Nucleus accumbens (tissue), 56 donors: ENCODE measurements around the gene CIP2A.

Source experiments
- DNase-seq, 56 donors: peaks; one replicate each; lab custom pipeline; 2025; lab: John Stamatoyannopoulos, UW

The CIP2A gene

GRCh38 chr3:108565506-108565905 is 23.7 kb downstream of the CIP2A start:
- DNase-seq, result no peak

- DNase-seq, result no peak
Observed at GRCh38 chr3:108564564-108564963, 24.7 kb downstream of the CIP2A start.

- DNase-seq, result no peak
Observed at GRCh38 chr3:108562565-108562964, 26.7 kb downstream of the CIP2A start.

GRCh38 chr3:108555966-108556581 is 33.2 kb downstream of the CIP2A start:
- DNase-seq, result no peak

- DNase-seq, result no peak
Observed at GRCh38 chr3:108554913-108555571, 34.2 kb downstream of the CIP2A start.

GRCh38 chr3:108554229-108554628 is 35.0 kb downstream of the CIP2A start:
- DNase-seq, result no peak

- no peak for DNase-seq
Observed at GRCh38 chr3:108552267-108553159, 36.7 kb downstream of the CIP2A start.

- no peak for DNase-seq
Observed at GRCh38 chr3:108548886-108549285, 40.4 kb downstream of the CIP2A start.

- DNase-seq, result no peak
Observed at GRCh38 chr3:108548304-108548703, 40.9 kb downstream of the CIP2A start.

- DNase-seq, result no peak
Observed at GRCh38 chr3:108546692-108547091, 42.5 kb downstream of the CIP2A start.

GRCh38 chr3:108546247-108546646 is 43.0 kb downstream of the CIP2A start:
- DNase-seq, result no peak

- no peak for DNase-seq
Observed at GRCh38 chr3:108538083-108538482, 51.2 kb downstream of the CIP2A start.

- no peak for DNase-seq
Observed at GRCh38 chr3:108528459-108529252, 60.6 kb downstream of the CIP2A start.

- no peak for DNase-seq
Observed at GRCh38 chr3:108527817-108528216, 61.4 kb downstream of the CIP2A start.

- no peak for DNase-seq
Observed at GRCh38 chr3:108527109-108527508, 62.1 kb downstream of the CIP2A start.

- DNase-seq, result no peak
Observed at GRCh38 chr3:108525971-108526370, 63.3 kb downstream of the CIP2A start.

- no peak for DNase-seq
Observed at GRCh38 chr3:108525256-108525655, 64.0 kb downstream of the CIP2A start.

- DNase-seq, result no peak
Observed at GRCh38 chr3:108524537-108524936, 64.7 kb downstream of the CIP2A start.

- no peak for DNase-seq
Observed at GRCh38 chr3:108518895-108519294, 70.3 kb downstream of the CIP2A start.

GRCh38 chr3:108516881-108517280 is 72.4 kb downstream of the CIP2A start:
- no peak for DNase-seq

GRCh38 chr3:108513961-108514360 is 75.3 kb downstream of the CIP2A start:
- DNase-seq, result no peak
